K562 (cell line): ENCODE measurements around the gene VPS37B. TPM values are rescaled to one million over a fixed set of nuclear protein-coding genes. Genes with fewer than 3 reads are reported as not detected.

ENCODE experiments used
- ATAC-seq: fragments of 200-7000 bp; cut with Tn5 transposase; 3 replicates; pipeline ENCODE4 v1.9.1; 2020; ENCODE audit warnings: moderate library complexity
- BruUV-seq: library from RNA; stranded (reverse); fragments of 400-500 nt; replicated peaks from 2 replicates; lab custom pipeline; 2021; lab: Mats Ljungman, UMichigan
- CTCF ChIA-PET: fragments of 300-600 bp; formaldehyde crosslinking; extraction: SDS; loops from one replicate; lab custom pipeline; 2021; ENCODE audit warnings: low intra/inter-chr PET ratio; lab: Yijun Ruan, JAX
- POLR2A ChIA-PET: fragments of 300-600, 350-650 bp; sonication (Branson Sonifier 250); formaldehyde crosslinking; extraction: SDS; loops from one replicate; lab custom pipeline; 2021; ENCODE audit warnings: antibody characterized with exemption, inconsistent platforms; lab: Yijun Ruan, JAX
- DNase-seq, 4 experiments: peaks; one replicate each; pipeline versions ENCODE4 v3.0.0 to v3.0.0-alpha.2; 2011 to 2018; ENCODE audit warnings: low spot score in 3 of 4, mixed read lengths in 3 of 4; ENCODE audit errors: extremely low read depth in 1 of 4
- FAIRE-seq: peaks from 2 replicates; lab custom pipeline; 2011; peaks lifted over from hg19 to GRCh38; lab: Jason Lieb, UNC
- H2AFZ ChIP-seq: 2 replicates; pipeline ENCODE4 v1.6.0; 2011; ENCODE audit warnings: low read depth, low read length, control low read depth, inconsistent platforms
- H3K27ac ChIP-seq: fragments of 200-600 bp; 3 replicates; pipeline ENCODE4 v1.8.0; 2011; ENCODE audit warnings: low read depth, mild to moderate bottlenecking, control low read depth, inconsistent platforms, low read length, moderate library complexity, mixed read lengths; ENCODE audit errors: extremely low read depth
- H3K27me3 ChIP-seq, 2 experiments: fragments of 300-600 bp in 1 of 2; 2 replicates in 1 of 2; 3 replicates in 1 of 2; pipeline versions ENCODE4 v1.6.0 to v1.8.0; 2011; ENCODE audit warnings: inconsistent platforms in 2 of 2, low read length in 2 of 2, mild to moderate bottlenecking in 1 of 2, mixed read lengths in 1 of 2, moderate library complexity in 1 of 2; ENCODE audit not compliant: control insufficient read depth in 2 of 2, insufficient read depth in 2 of 2
- H3K36me3 ChIP-seq: fragments of 300-600 bp; 3 replicates; pipeline ENCODE4 v1.8.0; 2011; ENCODE audit warnings: mild to moderate bottlenecking, low read length, inconsistent platforms; ENCODE audit not compliant: control insufficient read depth, insufficient read depth
- H3K4me1 ChIP-seq, 2 experiments: fragments of 200-600 bp in 1 of 2; replicated peaks in 1 of 2; 2 replicates in 1 of 2; 3 replicates in 1 of 2; pipeline versions ENCODE4 v1.5.1 to v1.8.0; 2011; ENCODE audit warnings: inconsistent platforms in 2 of 2, low read length in 2 of 2, mild to moderate bottlenecking in 1 of 2, mixed read lengths in 1 of 2, moderate library complexity in 1 of 2; ENCODE audit not compliant: control insufficient read depth in 2 of 2, insufficient read depth in 2 of 2
- H3K4me2 ChIP-seq: 2 replicates; pipeline ENCODE4 v1.6.1; 2011; ENCODE audit warnings: low read length, control low read depth, inconsistent platforms, mixed read lengths; ENCODE audit not compliant: insufficient read depth
- H3K4me3 ChIP-seq: fragments of 200-600 bp; sonication (generic), shearing (Covaris generic); 2 replicates; pipeline ENCODE4 v1.5.1; 2016; ENCODE audit warnings: control low read depth, inconsistent platforms
- H3K79me2 ChIP-seq: fragments of 200-600 bp; 3 replicates; pipeline ENCODE4 v1.8.0; 2011; ENCODE audit warnings: low read length, inconsistent platforms; ENCODE audit not compliant: control insufficient read depth, insufficient read depth
- H3K9ac ChIP-seq, 2 experiments: 2 replicates each; pipeline versions ENCODE4 v1.6.0 to v1.6.1; 2011; ENCODE audit warnings: low read depth in 2 of 2, low read length in 2 of 2, control low read depth in 1 of 2, inconsistent platforms in 1 of 2, mild to moderate bottlenecking in 1 of 2, mixed read lengths in 1 of 2; ENCODE audit not compliant: insufficient read depth in 1 of 2
- H3K9me1 ChIP-seq: one replicate; pipeline ENCODE4 v1.6.0; 2011; ENCODE audit warnings: inconsistent platforms, mild to moderate bottlenecking, low read length, moderate library complexity; ENCODE audit not compliant: control insufficient read depth, insufficient read depth
- H3K9me3 ChIP-seq: replicated peaks from 2 replicates; pipeline ENCODE4 v1.5.1; 2011; ENCODE audit warnings: low read depth, low read length, inconsistent platforms; ENCODE audit not compliant: control insufficient read depth, insufficient read depth
- H4K20me1 ChIP-seq: replicated peaks from 2 replicates; pipeline ENCODE4 v1.6.1; 2011; ENCODE audit warnings: low read length, inconsistent platforms, mixed read lengths; ENCODE audit not compliant: control insufficient read depth, insufficient read depth
- CBFB ChIP-seq: sonication (generic); formaldehyde crosslinking; IDR thresholded peaks from 2 replicates; pipeline ENCODE4 v1.4.0; 2020; ENCODE audit warnings: mild to moderate bottlenecking, missing genetic modification reagents
- DLX4 ChIP-seq: fragments of 250-450 bp; sonication (Bioruptor Pico); IDR thresholded peaks from 2 replicates; pipeline ENCODE4 v1.6.1; 2021; ENCODE audit warnings: mild to moderate bottlenecking
- FOXA3 ChIP-seq, 2 experiments: fragments of 450-650 bp in 1 of 2; sonication (generic) in 1 of 2; formaldehyde crosslinking; IDR thresholded peaks in 1 of 2; conservative IDR thresholded peaks in 1 of 2; 2 replicates each; pipeline versions ENCODE4 v1.4.0 to v1.8.0; 2020 to 2022; ENCODE audit warnings: mild to moderate bottlenecking in 2 of 2, missing genetic modification reagents in 1 of 2
- GATAD2B ChIP-seq: fragments of 450-650 bp; IDR thresholded peaks from 2 replicates; pipeline ENCODE4 v1.6.1; 2017; ENCODE audit warnings: mild to moderate bottlenecking, borderline replicate concordance
- MGA ChIP-seq: fragments of 450-650 bp; IDR thresholded peaks from 2 replicates; pipeline ENCODE4 v1.6.1; 2016; ENCODE audit warnings: mild to moderate bottlenecking, moderate library complexity
- MTA3 ChIP-seq: fragments of 450-650 bp; formaldehyde crosslinking; IDR thresholded peaks from 2 replicates; pipeline ENCODE4 v1.6.1; 2017; ENCODE audit warnings: mild to moderate bottlenecking, borderline replicate concordance
- MTF1 ChIP-seq: fragments of 250-450 bp; sonication (Bioruptor Pico); IDR thresholded peaks from 2 replicates; pipeline ENCODE4 v1.9.0; 2021; ENCODE audit warnings: moderate library complexity, mild to moderate bottlenecking, inconsistent platforms, borderline replicate concordance
- MXD1 ChIP-seq: fragments of 250-450 bp; sonication (Bioruptor Pico); IDR thresholded peaks from 2 replicates; pipeline ENCODE4 v1.8.0; 2021; ENCODE audit warnings: borderline replicate concordance, mild to moderate bottlenecking, moderate library complexity; ENCODE audit not compliant: poor library complexity, severe bottlenecking
- SRSF1 ChIP-seq: fragments of 200-400 bp; formaldehyde crosslinking; IDR thresholded peaks from 2 replicates; pipeline ENCODE4 v1.6.1; 2017; ENCODE audit warnings: mild to moderate bottlenecking, low read depth, low read length, moderate library complexity
- WGBS: fragments of 100-300 bp; shearing (Covaris generic); methylation state at CpG from one replicate; pipeline ENCODE4 v1.1.6; 2016; ENCODE audit warnings: low coverage, mixed read lengths; ENCODE audit not compliant: insufficient coverage; ENCODE audit errors: missing lambda C conversion rate; 5-methylcytosine and 5-hydroxymethylcytosine counted together
- in situ Hi-C: fragments of 300-500 bp; cut with MboI; formaldehyde crosslinking; loops from 4 replicates; pipeline ENCODE4 v1.15.0; 2018; ENCODE audit warnings: inconsistent platforms, mixed read lengths
- intact Hi-C: fragments of 100-400 bp; cut with micrococcal nuclease; formaldehyde crosslinking; loops from 2 replicates; pipeline ENCODE4 v1.14.2; 2022
- polyA plus RNA-seq, 8 experiments: library from polyadenylated mRNA; depleted of rRNA in 4 of 8; stranded (reverse) in 5 of 8; unstranded in 3 of 8; fragments of >200 nt; fragmentation: Nextera tagmentation in 2 of 8; fragmentation: Illumina TruSeq in 1 of 8; extraction: Ambion mirVana in 2 of 8; extraction: Trizol in 1 of 8; gene quantifications; 2 replicates each; pipeline versions ENCODE4 v1.2.1 to v1.2.3, GENCODE V29; 2011 to 2014; ENCODE audit warnings: inconsistent platforms in 1 of 8, missing spikeins in 1 of 8
- total RNA-seq, 7 experiments: library from RNA; depleted of rRNA in 6 of 7; stranded (reverse); fragments of >200 nt in 6 of 7; fragmentation: Illumina TruSeq in 2 of 7; extraction: Trizol in 2 of 7; gene quantifications; 2 replicates each; pipeline versions ENCODE4 v1.2.1 to v1.2.3, GENCODE V29; 2011 to 2021; ENCODE audit warnings: low replicate concordance in 1 of 7

VPS37B gene
- total and polyA plus RNA-seq, 9 of the 15 experiments (the other 6 are each of a cell fraction or from before 2014, with no cell fraction given), result 0.28 to 37.4 (median 17.9) TPM

- H3K4me3 ChIP-seq, result no peak overlapping the region
- no peak for DNase-seq
- no peak overlapping the region for H3K4me2 ChIP-seq
- no peaks in the 10 kb centered on the region for H3K9me3 ChIP-seq
- ChIA-PET POLR2A (interaction anchor here (0.7 to 1.0 kb wide), 2 partner anchors 10 to 223 kb away, joined by 3 to 5 read pairs; no protein-coding TSS in a partner anchor), CTCF (no interaction called here)
- H3K79me2 ChIP-seq, result no peaks in the 10 kb centered on the region
- no TSS peak for BruUV-seq
- intact Hi-C loops (loop anchor here (10.0 kb wide), 1 partner anchor 53 kb away; no protein-coding TSS in a partner anchor), in situ Hi-C loops (no loop called here)
- WGBS, result 75% methylated on average over 14 of the region's 16 CpGs
- no peak overlapping the region for H2AFZ ChIP-seq
- no peak overlapping the region for H3K27ac ChIP-seq
- no peak for ATAC-seq
- H3K36me3 ChIP-seq, result no peaks in the 10 kb centered on the region
- H4K20me1 ChIP-seq, result peaks cover 22% of the 10 kb centered on the region
- peak overlapping the region in 1 of 2 experiments; percentile 45; a peak in 1 of 4 replicates for H3K9ac ChIP-seq
- no peak for FAIRE-seq
- peaks cover 0 to 45% of the 10 kb centered on the region in 2 experiments; a peak in 2 of 5 replicates for H3K4me1 ChIP-seq
- H3K9me1 ChIP-seq, result no peaks in the 10 kb centered on the region
- no peaks in the 10 kb centered on the region for H3K27me3 ChIP-seq
- no peak for TF ChIP-seq GATAD2B
- no peak for TF ChIP-seq SRSF1
- no peak for TF ChIP-seq DLX4 (CRISPR knock-in tag)
- no peak for TF ChIP-seq FOXA3 (CRISPR knock-in tag; conservative IDR thresholded peaks at IDR 0.05 in 1 of 2, IDR thresholded peaks at IDR 0.05 in 1 of 2)
- TF ChIP-seq MTF1 (CRISPR knock-in tag), result no peak
- TF ChIP-seq MXD1 (CRISPR knock-in tag), result no peak
- TF ChIP-seq MGA, result no peak
- TF ChIP-seq MTA3, result no peak
- TF ChIP-seq CBFB (CRISPR knock-in tag), result no peak
Measured at GRCh38 chr12:122847921-122848421, 48.0 kb downstream of the VPS37B start.
